GM19397 (cell line): ENCODE data around the gene ROR1.

Experiments
- ATAC-seq: cut with Tn5 transposase; IDR thresholded peaks from one replicate; pipeline ENCODE4 v1.9.1; 2021; ENCODE audit warnings: mild to moderate bottlenecking, moderate library complexity; ENCODE audit not compliant: unreplicated experiment

The ROR1 gene

DNA sequence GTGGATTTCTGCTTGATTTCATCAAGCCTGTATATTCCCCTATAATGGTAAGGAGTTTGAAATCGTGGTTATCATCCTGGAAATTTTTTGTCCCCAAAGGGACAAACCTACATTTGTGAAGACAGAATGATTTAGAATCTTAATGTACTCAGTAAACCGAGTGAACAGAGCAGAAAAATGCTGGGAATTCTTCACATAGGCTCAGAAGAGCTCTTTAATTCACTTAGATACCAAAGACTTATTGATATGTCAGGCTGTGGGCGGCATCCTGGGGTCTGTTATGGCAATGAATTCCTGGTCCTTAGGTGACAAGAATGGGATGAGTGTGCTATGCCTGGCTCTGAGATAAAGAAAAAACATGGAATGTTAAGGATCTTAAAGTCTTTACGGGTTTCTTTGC, 74.9 kb downstream of the ROR1 start:
- ATAC-seq = no peak

DNA sequence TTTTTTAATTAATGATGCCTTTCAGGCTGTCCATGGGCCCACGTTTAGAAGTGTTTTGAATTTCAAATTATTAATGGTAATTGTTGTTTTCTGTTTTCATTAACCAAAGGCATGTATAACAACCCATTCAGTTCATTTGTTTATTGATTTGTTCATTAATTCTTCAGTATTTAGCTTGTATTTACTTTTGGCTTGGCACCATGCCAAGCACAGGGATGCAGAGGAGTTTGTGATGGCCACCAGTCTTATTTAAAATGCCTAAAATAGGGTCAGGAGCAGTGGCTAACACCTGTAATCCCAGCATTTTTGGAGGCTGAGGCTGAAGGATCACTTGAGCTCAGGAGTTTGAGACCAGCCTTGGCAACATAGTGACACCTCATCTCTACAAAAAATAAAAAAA, 75.3 kb downstream of the ROR1 start:
- ATAC-seq = no peak

DNA sequence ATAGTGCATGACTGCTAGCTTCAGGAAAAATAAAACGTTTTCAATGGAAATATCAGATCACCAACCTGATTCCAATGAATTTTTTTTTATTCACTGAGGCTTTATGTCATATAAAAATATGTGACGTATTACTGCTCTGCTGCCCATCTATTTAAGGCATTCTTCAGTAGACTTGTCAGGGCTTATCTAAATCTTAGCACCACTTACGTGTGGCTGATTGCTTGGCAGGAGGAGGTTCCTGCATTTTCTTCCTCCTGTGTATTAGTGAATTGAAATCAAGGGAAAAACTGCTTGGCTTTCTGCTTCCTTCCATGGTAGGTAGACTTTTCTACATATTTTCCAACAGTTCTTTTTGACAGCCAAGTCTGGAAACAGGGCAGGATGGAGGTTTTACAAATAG, 80.3 kb downstream of the ROR1 start:
- ATAC-seq = no peak

DNA sequence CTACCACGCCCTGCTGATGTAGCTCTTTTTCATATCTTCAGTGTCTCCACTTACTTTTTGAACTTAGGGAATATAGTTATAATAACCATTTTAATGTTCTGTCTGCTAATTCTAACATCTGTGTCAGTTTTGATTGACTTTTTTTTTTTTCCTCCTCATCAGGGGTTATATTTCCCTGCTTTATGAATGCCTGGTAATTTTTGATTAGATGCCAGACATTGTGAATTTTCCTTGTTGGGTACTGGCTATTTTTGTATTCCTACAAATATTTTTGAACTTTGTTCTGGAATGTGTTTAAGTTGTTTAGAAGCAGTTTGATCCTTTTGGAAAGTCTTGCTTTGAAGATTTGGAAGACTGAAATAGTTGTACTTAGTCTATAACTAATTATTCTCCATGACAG, 82.1 kb downstream of the ROR1 start:
- no peak for ATAC-seq

DNA sequence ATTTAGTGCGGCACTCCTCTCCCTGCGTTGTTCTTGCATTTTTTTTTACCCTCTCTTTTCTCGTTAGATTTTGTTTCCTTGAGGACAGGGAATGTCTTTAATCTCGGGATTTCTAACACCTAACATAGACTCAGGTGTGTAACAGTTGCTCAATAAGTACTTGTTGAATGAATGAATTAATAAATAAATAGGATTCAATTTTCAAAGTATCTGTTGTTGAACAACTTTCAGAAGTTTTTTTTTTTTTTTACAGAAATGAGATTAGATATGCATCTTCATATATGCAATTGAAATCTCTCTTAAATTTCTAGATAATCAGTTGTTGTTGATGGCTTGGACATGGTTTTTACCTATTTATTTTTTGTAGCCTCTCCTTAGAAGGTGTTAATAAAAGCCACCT, 83.1 kb downstream of the ROR1 start:
- ATAC-seq = no peak

DNA sequence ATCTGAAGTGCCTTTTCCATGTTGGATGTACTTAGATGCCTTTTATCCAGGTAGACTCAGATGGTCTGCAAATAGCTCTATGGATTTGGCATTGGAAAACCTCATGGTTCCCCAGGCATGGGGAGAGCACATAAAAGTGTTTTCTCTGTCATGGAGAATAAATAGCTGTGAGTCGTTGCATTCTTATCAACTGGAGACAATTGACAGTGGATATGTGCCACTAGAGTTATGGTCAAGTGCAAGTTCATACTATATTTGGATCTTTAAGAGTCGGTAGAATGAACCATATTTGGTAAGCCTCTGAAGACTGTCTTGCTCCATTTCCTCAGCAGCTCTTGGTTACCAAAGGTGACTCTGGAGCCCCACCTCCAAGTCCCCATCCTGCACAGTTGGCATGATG, 83.7 kb downstream of the ROR1 start:
- ATAC-seq = no peak

DNA sequence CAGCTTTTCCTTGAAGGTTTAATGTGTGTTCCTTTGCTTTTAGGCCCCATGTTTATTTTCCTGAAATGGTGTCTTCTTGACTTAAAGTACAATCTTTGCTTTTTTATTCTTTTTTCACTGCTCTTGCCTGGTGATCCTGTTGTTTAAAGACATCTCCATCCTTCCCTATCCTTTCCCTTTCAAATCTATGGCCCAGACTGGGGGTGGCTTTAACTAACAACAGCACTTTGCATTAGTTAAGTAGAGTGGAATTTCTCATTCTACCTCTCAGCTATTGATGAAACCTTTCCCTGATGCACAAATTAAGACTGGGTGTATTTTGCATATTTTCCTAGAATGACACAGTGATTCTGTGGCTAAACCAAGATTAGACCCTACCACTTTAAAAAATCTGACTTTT, 84.3 kb downstream of the ROR1 start:
- no peak for ATAC-seq

DNA sequence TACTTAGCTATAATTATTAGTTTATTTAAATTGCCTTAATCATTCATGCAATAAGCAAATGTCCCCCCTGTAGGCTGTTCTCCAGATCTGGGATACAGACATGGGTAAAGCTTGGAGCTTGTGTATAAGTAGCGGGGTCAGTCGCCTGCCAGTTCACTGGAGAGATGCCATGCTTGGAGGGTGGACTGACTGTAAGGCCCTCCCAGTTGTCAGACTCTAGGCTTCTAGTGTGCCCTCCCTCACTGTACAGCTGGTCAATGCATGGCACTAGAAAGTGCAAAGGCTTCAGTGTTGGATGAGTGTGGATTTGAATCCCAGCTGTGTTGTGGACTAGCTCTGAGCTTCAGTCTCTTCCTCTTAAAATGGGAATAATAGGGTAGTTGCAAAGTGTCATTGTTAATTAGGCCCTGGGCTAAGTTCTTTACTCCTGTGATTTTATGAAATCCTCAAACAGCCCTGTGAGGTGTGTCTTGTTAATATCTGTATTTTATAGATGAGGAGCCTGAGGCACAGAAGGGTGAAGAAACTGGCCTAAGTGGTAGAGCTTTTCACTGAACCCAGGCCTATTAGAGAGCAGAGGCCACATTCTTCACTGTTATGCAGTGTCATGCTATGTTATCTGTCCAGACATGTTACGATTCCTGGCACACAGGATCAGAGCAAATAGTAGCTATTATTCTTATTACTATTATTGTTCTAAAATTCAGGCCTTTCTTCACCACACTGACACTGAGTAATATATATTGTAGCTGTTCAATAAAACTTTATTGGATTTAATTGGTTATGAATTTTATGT, 85.9 kb downstream of the ROR1 start:
- ATAC-seq = no peak

DNA sequence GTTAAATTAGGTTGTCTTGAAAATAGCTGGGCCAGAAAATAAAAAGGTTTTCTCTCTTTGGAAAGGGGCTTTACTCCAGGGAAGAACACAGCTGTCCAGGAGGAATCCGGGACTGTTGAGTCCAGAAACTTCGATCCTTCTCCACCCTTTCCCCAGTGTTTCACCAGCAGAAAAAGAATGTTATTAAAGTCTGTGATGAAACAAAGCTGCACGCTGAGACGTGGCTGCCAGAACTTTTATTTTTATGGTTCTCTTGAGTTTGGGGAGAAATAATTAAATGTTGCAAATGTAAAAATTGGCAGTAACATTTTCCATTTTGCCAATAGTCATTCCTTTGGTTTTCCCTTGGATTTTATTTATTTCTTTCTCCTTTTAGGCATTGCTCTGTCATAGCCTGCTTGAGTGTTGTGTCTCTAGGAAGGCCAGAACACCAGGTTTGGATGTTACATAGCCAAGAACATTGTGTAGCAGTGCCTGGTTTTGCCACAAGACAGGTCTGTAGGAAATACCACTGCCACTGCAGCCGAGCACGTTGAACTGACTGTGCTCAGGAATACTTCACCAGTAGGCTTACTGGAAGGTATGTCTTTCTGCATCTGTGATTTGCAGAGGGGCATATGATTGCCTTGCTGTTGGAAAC, 87.4 kb downstream of the ROR1 start:
- no peak for ATAC-seq

DNA sequence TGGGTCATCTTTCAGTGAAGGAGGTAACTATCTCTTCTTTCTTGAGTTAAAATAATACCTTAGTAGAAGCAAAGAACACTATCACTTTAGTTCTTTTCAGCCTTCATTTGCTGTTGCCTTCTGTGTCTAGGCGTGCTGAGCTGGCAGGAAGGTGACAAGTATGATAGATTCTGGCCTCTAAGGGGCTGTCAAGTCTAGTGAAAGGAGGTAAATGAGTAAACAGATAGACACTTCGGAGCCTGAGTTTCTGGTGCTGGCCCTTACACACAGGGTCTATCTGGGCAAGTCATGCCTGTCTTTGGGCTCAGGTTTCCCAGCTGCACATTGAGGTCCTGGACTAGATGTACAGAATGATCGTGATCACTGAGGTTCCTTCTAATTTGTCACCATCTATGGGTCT, 89.3 kb downstream of the ROR1 start:
- no peak for ATAC-seq

DNA sequence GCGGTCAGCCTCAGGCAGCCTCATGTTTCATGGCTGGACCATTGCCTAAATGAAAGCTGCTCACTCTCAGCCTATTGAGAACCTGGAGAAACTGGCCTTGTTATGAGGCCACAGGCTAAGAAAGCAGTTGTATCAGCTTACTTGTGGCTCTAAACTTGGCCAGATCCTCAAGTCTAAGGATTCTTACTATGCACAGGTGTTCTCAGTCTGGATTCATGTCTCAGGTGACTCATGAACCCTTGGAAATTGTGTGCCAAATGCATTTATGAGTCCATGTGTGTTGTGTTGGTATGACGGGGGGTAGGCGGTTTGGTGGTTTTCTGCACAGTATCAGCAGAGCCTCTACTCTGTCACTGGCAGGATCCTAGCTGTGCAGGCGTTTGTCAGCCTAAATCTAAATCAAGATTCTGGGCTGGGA, 90.4 kb downstream of the ROR1 start:
- no peak for ATAC-seq

DNA sequence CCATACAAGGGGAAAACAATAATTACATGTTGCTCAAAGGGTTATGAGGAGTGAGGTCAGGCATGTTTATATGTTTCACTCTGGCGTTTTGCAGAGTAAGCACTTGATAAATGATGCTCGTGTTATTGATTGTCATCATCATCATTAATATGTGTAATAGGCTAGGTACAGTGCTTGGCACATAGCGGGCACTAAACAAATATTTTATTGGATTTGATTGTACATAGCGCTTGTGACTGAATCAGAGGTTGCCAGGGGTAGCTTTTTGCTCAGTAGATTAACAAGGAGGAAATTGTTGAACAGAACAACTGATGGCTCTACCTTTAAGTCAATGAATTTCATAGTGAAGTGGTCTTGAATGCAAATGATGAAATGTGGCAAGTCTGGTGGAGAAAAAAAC, 91.7 kb downstream of the ROR1 start:
- ATAC-seq = no peak

DNA sequence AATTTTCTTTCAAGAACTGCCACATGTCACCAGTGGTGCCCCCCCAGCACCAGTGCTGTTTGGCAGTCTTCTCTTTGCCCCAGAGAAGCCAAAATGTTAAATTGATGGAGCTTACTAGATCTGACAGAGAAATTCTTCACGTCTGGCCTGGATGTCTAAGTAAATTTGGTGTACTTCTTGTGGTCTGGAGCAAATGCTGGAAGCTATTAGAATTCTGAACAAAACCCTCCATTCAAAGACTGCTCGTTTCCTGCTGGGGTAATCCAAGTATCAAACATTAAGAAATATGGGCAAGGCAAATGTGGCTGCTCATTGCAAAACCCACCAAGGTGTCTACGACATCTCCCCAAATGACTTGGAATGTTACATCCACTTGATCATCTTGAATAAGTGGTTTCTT, 92.3 kb downstream of the ROR1 start:
- no peak for ATAC-seq

DNA sequence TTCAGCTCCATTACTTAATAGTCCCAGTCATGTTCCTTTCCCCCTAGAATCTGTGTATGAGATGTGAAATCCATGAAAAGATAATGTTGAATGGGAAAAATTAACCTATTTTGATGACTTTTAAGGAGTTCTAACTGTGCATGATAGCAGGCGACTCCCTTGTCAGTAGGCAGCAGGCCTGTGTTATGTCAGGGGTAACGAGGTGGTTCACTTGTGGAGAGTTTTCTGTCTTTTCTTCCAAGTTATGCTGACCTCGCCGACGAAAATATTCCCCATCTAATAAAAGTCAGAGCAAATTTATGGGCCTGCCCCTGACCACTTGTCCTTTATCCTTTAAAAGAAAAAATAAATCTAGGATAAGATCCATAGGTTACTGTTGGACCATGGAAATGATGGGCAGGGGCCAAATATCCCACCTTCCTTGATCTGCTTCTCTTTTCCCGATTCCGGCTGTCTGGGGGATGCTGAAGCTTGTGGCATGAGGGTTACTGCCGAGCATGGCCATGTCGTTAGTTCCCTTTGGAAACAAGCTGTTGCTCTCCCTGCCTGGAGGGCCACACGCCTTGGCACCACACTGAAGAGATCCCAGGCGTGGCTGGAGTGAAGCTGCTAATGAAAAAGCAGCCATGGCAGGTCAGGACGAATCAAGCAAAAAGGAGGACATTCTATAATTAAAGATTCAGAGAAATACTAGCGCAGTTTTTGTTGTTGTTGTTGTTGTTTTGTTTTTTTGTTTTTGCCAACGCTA, 93.8 kb downstream of the ROR1 start:
- no peak for ATAC-seq

DNA sequence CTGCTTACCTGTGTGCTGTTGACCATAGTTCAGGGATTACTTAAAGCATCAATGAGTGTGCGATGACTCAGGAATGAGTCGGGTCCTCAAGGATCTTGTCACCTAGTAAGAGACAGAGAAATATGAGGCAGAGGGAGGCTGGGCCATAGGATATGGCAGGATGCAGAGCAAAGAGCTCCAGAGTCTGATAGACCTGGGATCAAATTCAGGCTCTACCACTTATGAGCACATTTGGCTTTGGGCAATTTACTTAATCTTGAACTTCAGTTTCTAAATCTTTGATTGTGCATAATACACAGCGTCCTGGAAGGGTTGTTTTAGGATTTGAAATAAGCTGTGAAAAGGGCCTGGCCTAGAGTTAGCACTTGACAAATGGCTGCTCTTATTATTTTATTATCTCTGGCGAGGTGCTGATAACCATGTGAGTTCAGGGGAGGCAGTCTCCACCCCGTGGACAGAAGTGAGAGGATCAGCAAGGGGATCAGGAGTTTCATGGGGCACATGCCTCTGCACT, 94.5 kb downstream of the ROR1 start:
- no peak for ATAC-seq

DNA sequence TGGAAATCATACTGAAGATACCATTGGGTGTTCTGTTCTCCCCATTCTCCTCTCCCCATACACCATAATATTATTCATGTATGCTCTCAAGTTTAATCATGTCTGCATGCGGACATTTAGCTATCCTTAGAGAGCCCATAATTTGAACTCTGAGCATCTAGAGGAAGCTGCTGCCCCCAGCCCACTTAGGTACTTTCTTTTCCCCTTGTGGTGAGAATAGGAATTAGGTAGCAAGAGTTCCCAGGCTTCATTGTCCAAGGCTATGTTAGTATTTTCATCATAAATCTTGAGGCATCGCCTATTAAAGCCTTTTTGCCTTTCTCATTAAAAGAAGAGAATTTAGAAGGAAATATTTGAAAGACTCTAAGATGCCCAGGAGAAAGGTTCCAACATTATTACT, 96.3 kb downstream of the ROR1 start:
- no peak for ATAC-seq

DNA sequence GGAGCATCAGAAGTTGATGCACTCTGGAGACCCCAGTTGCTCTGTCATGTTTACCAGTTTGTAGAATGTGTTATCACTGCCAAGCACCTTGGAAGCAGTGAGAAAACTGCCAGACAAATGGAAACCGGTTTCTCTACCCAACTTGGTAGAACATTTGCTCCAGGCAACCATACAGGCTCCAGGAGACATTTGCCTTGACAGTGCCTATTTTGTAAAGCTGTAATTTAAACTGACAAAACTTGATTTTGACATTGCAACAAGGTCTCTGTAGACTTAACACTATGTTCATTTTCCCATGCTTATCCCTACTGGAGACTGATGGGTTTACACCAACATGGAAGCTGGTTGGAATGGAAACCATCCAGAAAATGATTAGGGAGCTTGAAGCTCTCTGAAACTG, 97.6 kb downstream of the ROR1 start:
- ATAC-seq = no peak

DNA sequence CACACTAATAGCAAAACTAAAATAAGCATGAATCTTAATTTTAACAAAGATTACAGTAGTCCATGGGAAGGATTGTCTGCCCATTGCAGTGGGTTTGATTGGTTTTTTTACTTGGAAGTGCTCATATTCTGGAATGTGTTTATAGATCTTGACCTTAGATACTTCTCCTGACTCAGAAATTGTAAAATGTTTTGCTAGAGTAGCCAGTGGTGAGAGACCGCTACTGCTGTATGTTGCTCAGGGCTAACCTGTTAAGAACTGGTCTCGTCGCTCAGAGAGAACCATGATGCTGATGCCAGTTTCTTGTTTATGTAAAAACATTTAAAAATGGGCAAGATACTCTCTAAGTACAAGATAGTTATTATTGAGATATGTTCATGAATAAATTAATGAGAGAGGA, 99.9 kb downstream of the ROR1 start:
- no peak for ATAC-seq

DNA sequence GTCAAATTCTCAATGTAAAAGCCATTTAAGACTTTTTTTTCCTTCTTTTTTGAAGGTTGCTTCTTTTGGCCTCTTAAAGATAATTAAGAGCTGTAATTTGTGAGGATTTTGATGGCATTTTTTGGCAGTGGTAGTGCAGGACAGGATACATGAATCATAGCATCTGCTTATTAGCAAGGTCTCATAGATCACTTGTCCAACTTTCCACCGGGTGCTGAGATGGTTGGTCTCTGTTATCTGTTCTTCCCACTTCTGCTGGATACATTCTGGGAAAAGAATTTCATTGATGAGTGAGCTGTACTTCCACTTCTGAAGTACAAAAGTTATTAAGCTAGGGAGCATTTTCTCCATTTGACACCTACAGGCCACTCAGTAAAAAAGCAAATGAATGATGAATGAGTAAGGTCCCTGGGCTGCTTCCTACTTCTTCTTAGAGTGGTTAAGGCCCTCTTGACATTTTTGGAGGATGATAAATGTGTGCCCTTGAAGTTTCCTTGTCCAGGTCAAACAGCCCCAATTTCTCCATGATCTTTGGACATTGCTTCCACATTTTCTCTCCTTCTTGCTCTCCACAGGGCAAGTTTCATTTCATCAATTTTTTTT, 100.6 kb downstream of the ROR1 start:
- no peak for ATAC-seq

DNA sequence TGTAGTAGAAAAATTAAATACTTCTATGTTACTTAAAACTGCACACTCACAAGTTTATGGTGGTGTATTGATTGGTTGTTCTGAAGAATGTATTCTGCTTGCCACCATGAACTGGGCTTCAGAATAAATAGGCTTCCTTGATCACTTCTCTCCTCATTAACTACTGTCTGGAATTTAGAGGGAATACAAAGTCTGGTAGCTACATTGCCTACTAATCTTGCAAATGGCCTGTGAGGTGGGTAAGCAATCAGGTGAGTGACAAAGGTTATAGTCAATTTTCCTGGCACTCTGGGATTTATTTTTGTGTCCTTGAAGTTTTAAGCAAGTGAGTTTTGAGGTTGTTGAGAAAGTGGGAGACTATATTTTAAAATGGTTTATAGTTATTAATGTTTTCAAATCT, 101.8 kb downstream of the ROR1 start:
- ATAC-seq = no peak

DNA sequence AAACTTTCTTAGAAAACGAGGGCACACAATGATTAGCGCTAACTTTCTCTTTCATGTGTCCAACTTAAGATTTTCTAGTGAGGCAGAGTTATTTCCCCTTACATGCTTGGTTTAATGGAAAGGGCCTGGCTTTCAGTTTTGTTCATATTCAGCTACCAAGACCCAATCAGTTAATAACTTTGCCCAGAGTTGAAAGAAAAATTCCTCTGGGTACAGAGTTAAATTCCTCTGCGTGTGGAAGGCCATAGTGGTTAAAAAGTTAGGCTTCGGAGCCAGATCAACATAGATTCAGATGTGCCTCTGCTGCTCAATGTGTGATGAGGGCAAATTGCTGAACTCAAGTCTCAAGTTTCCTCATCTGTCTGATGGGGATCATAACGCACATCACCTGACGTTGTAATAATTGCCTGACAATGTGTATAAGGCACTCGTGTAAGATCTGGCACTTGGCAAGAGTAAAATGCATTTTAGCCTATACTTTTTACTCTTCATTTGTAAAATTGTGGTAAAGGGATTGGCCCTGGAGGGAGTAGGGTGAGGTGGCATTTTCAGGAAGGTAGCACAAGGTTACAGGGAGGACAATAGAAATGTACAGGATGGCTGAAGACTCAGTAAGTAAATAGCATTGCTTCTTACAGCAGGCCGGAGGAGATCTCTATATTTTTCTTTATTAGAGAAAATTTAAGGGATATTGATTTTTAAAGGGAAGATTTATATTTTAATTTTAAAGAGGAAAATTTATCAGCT, 103.4 kb downstream of the ROR1 start:
- ATAC-seq = no peak
